Upper lobe of left lung (tissue), 4 donors: Measurements from ENCODE around the gene NPTXR.

Experiments
- EP300 ChIP-seq, 4 donors: sonication (generic); formaldehyde crosslinking; IDR thresholded peaks; one replicate each; pipeline ENCODE4 v1.5.1; 2017; ENCODE audit warnings: antibody characterized with exemption in 4 of 4, control low read depth in 2 of 4
- POLR2A ChIP-seq, 4 donors: fragments of 450-650 bp; IDR thresholded peaks; one replicate each; pipeline ENCODE4 v1.5.1; 2016 to 2017; ENCODE audit warnings: antibody characterized with exemption in 4 of 4, mild to moderate bottlenecking in 2 of 4
- POLR2AphosphoS5 ChIP-seq, 2 donors: sonication (generic); formaldehyde crosslinking; IDR thresholded peaks; one replicate each; pipeline ENCODE4 v1.5.1; 2017; ENCODE audit warnings: antibody characterized with exemption in 2 of 2
- TF ChIP-seq, protein P1 (sequence below), 6 experiments: fragments of 450-650 bp in 4 of 6; fragments of 200-600 bp in 2 of 6; sonication (generic) in 2 of 6; IDR thresholded peaks; one replicate each; pipeline ENCODE4 v1.5.1; 2016 to 2019; ENCODE audit warnings: antibody characterized with exemption in 6 of 6

GRCh38 chr22:38772623-38772873 lies 71.3 kb downstream of the NPTXR start:
- TF ChIP-seq, protein P1, sequence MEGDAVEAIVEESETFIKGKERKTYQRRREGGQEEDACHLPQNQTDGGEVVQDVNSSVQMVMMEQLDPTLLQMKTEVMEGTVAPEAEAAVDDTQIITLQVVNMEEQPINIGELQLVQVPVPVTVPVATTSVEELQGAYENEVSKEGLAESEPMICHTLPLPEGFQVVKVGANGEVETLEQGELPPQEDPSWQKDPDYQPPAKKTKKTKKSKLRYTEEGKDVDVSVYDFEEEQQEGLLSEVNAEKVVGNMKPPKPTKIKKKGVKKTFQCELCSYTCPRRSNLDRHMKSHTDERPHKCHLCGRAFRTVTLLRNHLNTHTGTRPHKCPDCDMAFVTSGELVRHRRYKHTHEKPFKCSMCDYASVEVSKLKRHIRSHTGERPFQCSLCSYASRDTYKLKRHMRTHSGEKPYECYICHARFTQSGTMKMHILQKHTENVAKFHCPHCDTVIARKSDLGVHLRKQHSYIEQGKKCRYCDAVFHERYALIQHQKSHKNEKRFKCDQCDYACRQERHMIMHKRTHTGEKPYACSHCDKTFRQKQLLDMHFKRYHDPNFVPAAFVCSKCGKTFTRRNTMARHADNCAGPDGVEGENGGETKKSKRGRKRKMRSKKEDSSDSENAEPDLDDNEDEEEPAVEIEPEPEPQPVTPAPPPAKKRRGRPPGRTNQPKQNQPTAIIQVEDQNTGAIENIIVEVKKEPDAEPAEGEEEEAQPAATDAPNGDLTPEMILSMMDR (IDR thresholded peaks at IDR 0.05), result no peak
- TF ChIP-seq POLR2A (IDR thresholded peaks at IDR 0.05) (no peak), POLR2AphosphoS5 (IDR thresholded peaks at IDR 0.05) (no peak), EP300 (IDR thresholded peaks at IDR 0.05) (no peak)
